Myocyte (in vitro differentiated cells): ENCODE results near the gene MUC5AC. TPM values are rescaled to one million over a fixed set of nuclear protein-coding genes. Genes with fewer than 3 reads are reported as not detected.

Experiments
- total RNA-seq: library from RNA; depleted of rRNA; stranded (reverse); fragments of >200 nt; gene quantifications from 2 replicates; pipeline ENCODE4 v1.2.3, GENCODE V29; 2014

MUC5AC gene
- total RNA-seq, 1 donor from 2014 or later, result not detected

Other genes starting within 250 kb of the MUC5AC start
- 50.7 and 57.6 TPM in 2 replicates for gene CHID1, start 247.1 kb upstream of the MUC5AC start, total RNA-seq
- gene AP2A2, start 232.1 kb upstream of the MUC5AC start, total RNA-seq, result 26.2 and 26.9 TPM in 2 replicates
- gene MUC6, start 121.2 kb upstream of the MUC5AC start, total RNA-seq, result not detected in 2 replicates
- gene MUC2, start 83.1 kb upstream of the MUC5AC start, total RNA-seq, result not detected in 2 replicates
- gene MUC5B, start 65.1 kb downstream of the MUC5AC start, total RNA-seq, result not detected in 2 replicates
- gene TOLLIP, start 151.7 kb downstream of the MUC5AC start, total RNA-seq, result 38.9 and 41.6 TPM in 2 replicates
- gene BRSK2, start 232.0 kb downstream of the MUC5AC start, total RNA-seq, result 0.21 and 0.70 TPM in 2 replicates